HEK293T (cell line): ENCODE data around the gene MYO7A.

Experiments used
- BHLHE40 ChIP-seq: fragments of 450-650 bp; IDR thresholded peaks from 2 replicates; pipeline ENCODE4 v1.6.1; 2016; ENCODE audit warnings: mild to moderate bottlenecking, moderate library complexity, borderline replicate concordance
- CTBP1 ChIP-seq: fragments of 450-650 bp; IDR thresholded peaks from 2 replicates; pipeline ENCODE4 v1.6.1; 2016; ENCODE audit warnings: borderline replicate concordance
- ELF4 ChIP-seq: fragments of 450-650 bp; IDR thresholded peaks from 2 replicates; pipeline ENCODE4 v1.6.1; 2017; ENCODE audit warnings: antibody characterized with exemption
- HDGF ChIP-seq: fragments of 450-650 bp; IDR thresholded peaks from 2 replicates; pipeline ENCODE4 v1.6.1; 2017; ENCODE audit warnings: antibody characterized with exemption, borderline replicate concordance
- SP1 ChIP-seq: fragments of 450-650 bp; IDR thresholded peaks from 2 replicates; pipeline ENCODE4 v1.6.1; 2017
- SUZ12 ChIP-seq: fragments of 450-650 bp; IDR thresholded peaks from 2 replicates; pipeline ENCODE4 v1.6.1; 2016; ENCODE audit warnings: mild to moderate bottlenecking
- TARDBP ChIP-seq: fragments of 450-650 bp; IDR thresholded peaks from 2 replicates; pipeline ENCODE4 v1.6.1; 2016

- TF ChIP-seq TARDBP (no peak), HDGF (no peak), ELF4 (no peak), SUZ12 (no peak), BHLHE40 (no peak), CTBP1 (no peak), SP1 (no peak)
These were observed 21.1 kb downstream of the MYO7A start for GRCh38 chr11:77148963-77149715.
